NCI-H1417 (cell line): ENCODE results near the gene SMOC1.

Experiments
- DNase-seq, 3 experiments: peaks; one replicate each; lab custom pipeline; 2025; lab: John Stamatoyannopoulos, UW

SMOC1 gene, protein sequence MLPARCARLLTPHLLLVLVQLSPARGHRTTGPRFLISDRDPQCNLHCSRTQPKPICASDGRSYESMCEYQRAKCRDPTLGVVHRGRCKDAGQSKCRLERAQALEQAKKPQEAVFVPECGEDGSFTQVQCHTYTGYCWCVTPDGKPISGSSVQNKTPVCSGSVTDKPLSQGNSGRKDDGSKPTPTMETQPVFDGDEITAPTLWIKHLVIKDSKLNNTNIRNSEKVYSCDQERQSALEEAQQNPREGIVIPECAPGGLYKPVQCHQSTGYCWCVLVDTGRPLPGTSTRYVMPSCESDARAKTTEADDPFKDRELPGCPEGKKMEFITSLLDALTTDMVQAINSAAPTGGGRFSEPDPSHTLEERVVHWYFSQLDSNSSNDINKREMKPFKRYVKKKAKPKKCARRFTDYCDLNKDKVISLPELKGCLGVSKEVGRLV

GRCh38 chr14:69879175-69880043 lies at the start of gene SMOC1:
Gene SMOC1 (plus strand): TSS chr14:69879416. CDS start chr14:69879679, 263 bp downstream.
- peak; percentile 49 to 86 (median 83) for DNase-seq

- DNase-seq: no peak
Measured at GRCh38 chr14:69838881-69839416, 40.3 kb upstream of the SMOC1 start.

DNA sequence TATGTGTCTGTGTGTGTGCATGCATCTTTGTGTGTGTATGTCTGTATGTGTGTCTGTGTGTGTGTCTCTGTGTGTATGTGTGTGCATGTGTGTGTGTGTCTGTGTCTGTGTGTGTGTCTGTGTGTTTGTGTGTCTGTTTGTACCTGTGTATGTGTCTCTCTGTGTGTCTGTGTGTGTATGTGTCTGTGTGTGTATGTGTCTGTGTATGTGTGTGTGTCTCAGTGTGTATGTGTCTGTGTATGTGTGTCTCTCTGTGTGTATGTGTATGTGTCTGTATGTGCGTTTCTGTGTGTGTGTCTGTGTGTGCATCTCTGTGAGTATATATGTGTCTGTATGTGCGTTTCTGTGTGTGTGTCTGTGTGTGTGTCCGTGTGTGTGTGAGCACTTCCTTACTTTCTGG lies 39.6 kb upstream of the SMOC1 start:
- DNase-seq: no peak

GRCh38 chr14:69841656-69842055 lies 37.6 kb upstream of the SMOC1 start:
- DNase-seq: peak in 2 of 3 experiments; percentile 17 to 63

DNA sequence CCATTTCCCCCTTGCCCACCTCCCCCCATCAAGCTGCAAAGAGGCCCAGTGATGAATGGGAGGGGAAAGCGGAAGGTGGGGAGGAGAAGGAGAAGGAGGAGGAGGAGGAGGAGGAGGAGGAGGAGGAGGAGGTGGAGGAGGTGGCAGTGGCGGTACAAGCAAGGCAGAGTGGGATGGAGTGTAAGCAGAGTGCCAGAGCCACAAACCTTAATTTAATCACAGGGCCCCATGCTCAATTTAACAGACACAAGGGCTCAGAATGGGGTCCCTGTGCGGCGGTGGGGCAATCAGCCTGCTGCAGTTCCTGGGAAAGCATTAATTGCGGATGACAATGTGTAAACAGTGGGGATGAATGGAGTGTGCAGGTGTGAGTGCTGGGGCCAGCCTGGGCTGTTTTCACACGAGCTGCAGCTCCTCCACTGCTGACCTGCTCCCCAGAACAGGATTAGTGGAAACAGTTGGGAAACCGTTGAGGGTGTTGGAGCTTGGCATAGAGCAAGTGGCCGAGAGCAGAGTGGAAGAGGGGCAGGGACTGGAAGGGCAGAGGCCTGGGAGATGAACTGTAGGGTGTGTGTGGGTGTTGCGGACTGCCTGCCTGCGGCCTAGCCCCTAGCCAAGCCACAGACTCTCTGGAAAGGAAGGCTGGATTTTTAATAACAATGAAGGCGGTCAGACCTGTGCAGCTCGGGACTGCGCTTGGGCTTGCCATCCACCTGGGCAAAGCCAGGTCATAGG lies 36.4 kb upstream of the SMOC1 start:
- peak; percentile 18 to 97 (median 87) for DNase-seq

GRCh38 chr14:69844171-69844570 lies 35.0 kb upstream of the SMOC1 start:
- no peak for DNase-seq

GRCh38 chr14:69845050-69845581 lies 34.1 kb upstream of the SMOC1 start:
- DNase-seq: no peak

DNA sequence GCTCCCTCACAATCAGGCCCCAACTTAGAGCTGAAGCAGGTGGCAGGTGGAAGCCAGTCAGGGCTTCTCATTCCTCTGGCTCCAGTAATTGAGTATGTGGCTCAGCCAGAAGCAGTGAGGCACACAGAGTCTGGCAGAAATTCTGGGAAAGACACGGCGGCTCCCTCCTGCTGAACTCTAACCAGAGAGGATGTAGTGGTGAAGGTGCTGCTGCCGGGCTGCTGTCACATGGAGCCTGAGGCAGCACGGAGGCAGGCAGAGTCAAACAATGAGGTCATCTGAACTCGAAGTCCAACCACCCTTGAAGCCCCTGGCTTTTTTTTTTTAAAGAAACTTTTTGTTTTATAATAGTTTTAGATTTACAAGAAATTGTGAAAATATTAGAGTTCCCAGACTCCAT lies 33.4 kb upstream of the SMOC1 start:
- peak in 2 of 3 experiments; percentile 37 to 63 for DNase-seq

GRCh38 chr14:69848156-69848555 lies 31.1 kb upstream of the SMOC1 start:
- no peak for DNase-seq

- DNase-seq: peak in 2 of 3 experiments; percentile 83 to 97
Measured at GRCh38 chr14:69848903-69849391, 30.3 kb upstream of the SMOC1 start.

- peak in 2 of 3 experiments; percentile 24 to 67 for DNase-seq
Measured at GRCh38 chr14:69850086-69850735, 29.0 kb upstream of the SMOC1 start.

GRCh38 chr14:69850736-69851112 lies 28.5 kb upstream of the SMOC1 start:
- no peak for DNase-seq

GRCh38 chr14:69852531-69853321 lies 26.5 kb upstream of the SMOC1 start:
- DNase-seq: peak in 2 of 3 experiments; percentile 55 to 88

- no peak for DNase-seq
Measured at GRCh38 chr14:69853774-69854173, 25.4 kb upstream of the SMOC1 start.

- no peak for DNase-seq
Measured at GRCh38 chr14:69854598-69854997, 24.6 kb upstream of the SMOC1 start.

DNA sequence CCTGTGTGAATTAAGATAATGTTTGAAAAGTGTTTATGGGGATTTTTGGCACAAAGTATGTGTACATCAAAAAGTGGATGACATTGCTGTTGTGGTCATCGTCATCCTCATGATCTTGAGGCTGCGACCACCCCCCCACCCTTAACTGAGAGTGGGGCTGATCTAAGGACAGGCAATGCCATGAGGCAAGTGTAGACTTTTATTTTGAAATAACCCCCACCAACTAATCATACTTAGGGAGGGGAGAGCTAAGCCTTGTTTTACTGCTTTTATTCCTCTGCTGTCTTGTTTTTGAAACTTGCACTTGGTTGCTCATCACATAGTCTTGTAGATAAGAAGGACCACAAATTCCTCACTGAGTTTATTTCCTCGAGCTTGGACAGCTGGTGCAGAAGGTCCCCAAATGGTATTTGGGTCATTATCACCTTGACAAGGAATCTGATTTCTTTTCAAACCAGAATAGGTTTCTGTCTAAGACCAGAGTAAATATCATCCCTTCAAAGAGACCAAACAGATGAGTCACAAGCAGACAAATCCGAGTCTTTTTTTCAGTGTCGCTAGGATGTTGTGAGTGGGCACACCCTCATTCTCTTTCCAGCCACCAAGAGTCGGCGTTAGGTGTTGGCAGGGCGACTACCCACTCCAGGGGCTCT lies 23.9 kb upstream of the SMOC1 start:
- no peak for DNase-seq

- DNase-seq: no peak
Measured at GRCh38 chr14:69858801-69859200, 20.4 kb upstream of the SMOC1 start.

DNA sequence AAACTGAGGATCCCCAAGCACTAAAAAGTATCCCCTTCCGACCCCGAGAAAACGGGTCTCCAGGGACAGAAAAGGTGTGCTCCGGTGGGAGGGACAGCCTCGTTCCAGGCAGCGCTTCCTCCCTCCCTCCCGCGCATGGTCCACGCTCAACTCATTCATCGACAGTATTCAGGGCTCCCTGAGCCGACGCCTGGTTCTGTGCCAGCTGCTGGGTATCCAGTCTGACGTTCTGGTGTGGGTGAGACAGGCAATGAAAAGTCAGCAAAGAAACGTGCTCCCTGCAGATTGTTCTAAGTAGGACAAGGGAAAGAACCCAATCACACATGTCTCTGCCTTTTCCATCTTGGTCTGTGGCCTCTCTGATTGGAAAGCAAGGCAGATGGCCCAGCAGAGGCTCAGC lies 19.6 kb upstream of the SMOC1 start:
- DNase-seq: no peak

DNA sequence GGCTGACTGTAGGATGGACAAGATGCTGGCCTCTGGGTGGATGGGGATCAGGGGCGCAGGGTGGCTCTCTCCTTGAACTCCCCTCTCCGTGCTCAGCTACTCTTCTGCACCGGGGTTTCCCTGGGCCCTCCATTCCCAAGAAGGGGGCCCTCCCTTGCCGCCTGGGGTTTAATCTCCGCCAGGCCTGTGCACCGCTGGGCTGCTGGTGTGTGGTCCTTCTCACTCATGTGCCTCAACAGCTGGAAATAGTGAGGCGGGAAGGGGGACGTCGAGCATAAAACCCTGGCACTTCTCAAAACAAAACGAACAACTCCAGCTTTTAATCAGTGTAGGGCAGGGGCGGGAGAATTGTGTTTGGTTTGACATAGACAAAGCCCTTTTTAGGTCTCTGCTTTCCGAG lies 19.0 kb upstream of the SMOC1 start:
- no peak for DNase-seq
